IMR-90 (cell line): ENCODE results near the gene TEX14. TPM values are rescaled to one million over a fixed set of nuclear protein-coding genes. Genes with fewer than 3 reads are reported as not detected.

Experiments
- ATAC-seq: fragments of 200-7000 bp; cut with Tn5 transposase; 2 replicates; pipeline ENCODE4 v1.9.1; 2020; ENCODE audit warnings: low read depth, mild to moderate bottlenecking, moderate library complexity
- BruUV-seq: library from RNA; stranded (reverse); fragments of 400-500 nt; replicated peaks from 2 replicates; lab custom pipeline; 2021; lab: Mats Ljungman, UMichigan
- CTCF ChIA-PET: fragments of 300-600 bp; formaldehyde crosslinking; extraction: SDS; loops from one replicate; lab custom pipeline; 2021; ENCODE audit warnings: antibody characterized with exemption; lab: Yijun Ruan, JAX
- POLR2A ChIA-PET: fragments of 300-600 bp; sonication (Branson Sonifier 250); formaldehyde crosslinking; loops from one replicate; lab custom pipeline; 2022; ENCODE audit warnings: antibody characterized with exemption; ENCODE audit not compliant: unreplicated experiment; lab: Charles Lee
- DNase-seq: peaks from one replicate; pipeline ENCODE4 v3.0.0; 2013
- H2AFZ ChIP-seq: replicated peaks from 2 replicates; pipeline ENCODE3; 2013; ENCODE audit warnings: low read length, mild to moderate bottlenecking; ENCODE audit not compliant: poor library complexity
- H2AK5ac ChIP-seq: 2 replicates; pipeline ENCODE4 v1.6.1; 2013; ENCODE audit warnings: low read depth, low read length, inconsistent platforms
- H2AK9ac ChIP-seq: replicated peaks from 2 replicates; pipeline ENCODE3; 2013; ENCODE audit warnings: mild to moderate bottlenecking, low read depth, low read length, moderate library complexity; ENCODE audit not compliant: poor library complexity
- H2BK120ac ChIP-seq: 2 replicates; pipeline ENCODE4 v1.6.1; 2013; ENCODE audit warnings: low read depth, low read length, inconsistent platforms
- H2BK15ac ChIP-seq: 3 replicates; pipeline ENCODE4 v1.6.1; 2013; ENCODE audit warnings: low read depth, low read length, inconsistent platforms
- H2BK20ac ChIP-seq: 2 replicates; pipeline ENCODE4 v1.6.1; 2013; ENCODE audit warnings: low read depth, mild to moderate bottlenecking, inconsistent platforms, low read length, moderate library complexity
- H2BK5ac ChIP-seq: 2 replicates; pipeline ENCODE4 v1.6.1; 2013; ENCODE audit warnings: mild to moderate bottlenecking, low read depth, low read length, inconsistent platforms; ENCODE audit not compliant: poor library complexity, severe bottlenecking
- H3K14ac ChIP-seq: replicated peaks from 2 replicates; pipeline ENCODE4 v1.6.1; 2013; ENCODE audit warnings: low read depth, low read length, inconsistent platforms
- H3K18ac ChIP-seq: 2 replicates; pipeline ENCODE4 v1.6.1; 2013; ENCODE audit warnings: low read depth, low read length, control low read depth
- H3K23ac ChIP-seq: 2 replicates; pipeline ENCODE4 v1.6.1; 2013; ENCODE audit warnings: low read depth, low read length, inconsistent platforms
- H3K27ac ChIP-seq: 2 replicates; pipeline ENCODE4 v1.5.1; 2013; ENCODE audit warnings: mild to moderate bottlenecking, control low read depth, low read length; ENCODE audit not compliant: insufficient read depth
- H3K27me3 ChIP-seq: 2 replicates; pipeline ENCODE4 v1.6.1; 2013; ENCODE audit warnings: low read length; ENCODE audit not compliant: control insufficient read depth, insufficient read depth
- H3K36me3 ChIP-seq: 2 replicates; pipeline ENCODE4 v1.6.1; 2013; ENCODE audit warnings: low read length, mixed read lengths; ENCODE audit not compliant: control insufficient read depth, insufficient read depth
- H3K4ac ChIP-seq: 2 replicates; pipeline ENCODE4 v1.6.1; 2013; ENCODE audit warnings: low read depth, low read length, inconsistent platforms
- H3K4me1 ChIP-seq: 2 replicates; pipeline ENCODE4 v1.6.1; 2013; ENCODE audit warnings: low read length, mixed read lengths; ENCODE audit not compliant: control insufficient read depth, insufficient read depth
- H3K4me2 ChIP-seq: 2 replicates; pipeline ENCODE4 v1.6.1; 2013; ENCODE audit warnings: low read depth, mild to moderate bottlenecking, control low read depth, low read length, moderate library complexity
- H3K4me3 ChIP-seq: 2 replicates; pipeline ENCODE4 v1.5.1; 2013; ENCODE audit warnings: low read depth, mild to moderate bottlenecking, control low read depth, low read length, moderate library complexity; ENCODE audit not compliant: insufficient read depth
- H3K56ac ChIP-seq: 2 replicates; pipeline ENCODE4 v1.6.1; 2013; ENCODE audit warnings: low read length, inconsistent platforms; ENCODE audit not compliant: insufficient read depth; ENCODE audit errors: extremely low read depth
- H3K79me1 ChIP-seq, 2 experiments: 2 replicates each; pipeline ENCODE4 v1.6.1; 2013; ENCODE audit warnings: low read length in 2 of 2, inconsistent platforms in 1 of 2, low read depth in 1 of 2
- H3K9ac ChIP-seq: 2 replicates; pipeline ENCODE4 v1.6.1; 2013; ENCODE audit warnings: low read depth, low read length, control low read depth
- H3K9me1 ChIP-seq: 2 replicates; pipeline ENCODE4 v1.6.1; 2013; ENCODE audit warnings: low read length, inconsistent platforms; ENCODE audit not compliant: insufficient read depth
- H3K9me3 ChIP-seq: 2 replicates; pipeline ENCODE4 v1.6.1; 2013; ENCODE audit warnings: low read length; ENCODE audit not compliant: control insufficient read depth, insufficient read depth
- H4K20me1 ChIP-seq: 2 replicates; pipeline ENCODE4 v1.6.1; 2013; ENCODE audit warnings: low read length, inconsistent platforms; ENCODE audit not compliant: insufficient read depth
- H4K5ac ChIP-seq: 2 replicates; pipeline ENCODE4 v1.6.1; 2013; ENCODE audit warnings: mild to moderate bottlenecking, low read depth, low read length, control low read depth
- H4K8ac ChIP-seq, 2 experiments: 2 replicates each; pipeline ENCODE4 v1.6.1; 2013; ENCODE audit warnings: low read depth in 2 of 2, low read length in 2 of 2, control low read depth in 1 of 2, inconsistent platforms in 1 of 2
- H4K91ac ChIP-seq: 2 replicates; pipeline ENCODE4 v1.6.1; 2013; ENCODE audit warnings: low read depth, low read length, inconsistent platforms; ENCODE audit not compliant: insufficient read depth
- BHLHE40 ChIP-seq: fragments of 150-350 bp; IDR thresholded peaks from 2 replicates; pipeline ENCODE4 v1.6.1; 2016; ENCODE audit warnings: mild to moderate bottlenecking, low read depth, low read length
- MAZ ChIP-seq: IDR thresholded peaks from 2 replicates; pipeline ENCODE4 v1.6.1; 2012; ENCODE audit warnings: low read depth, mild to moderate bottlenecking, low read length, improper control_type of control experiment, moderate library complexity, borderline replicate concordance
- MXI1 ChIP-seq: IDR thresholded peaks from 2 replicates; pipeline ENCODE4 v1.6.1; 2012; ENCODE audit warnings: low read depth, mild to moderate bottlenecking, low read length, moderate library complexity, borderline replicate concordance
- NFE2L2 ChIP-seq: fragments of 150-350 bp; IDR thresholded peaks from 2 replicates; pipeline ENCODE4 v1.6.1; 2016; ENCODE audit warnings: low read depth, mild to moderate bottlenecking, low read length
- RCOR1 ChIP-seq: IDR thresholded peaks from 2 replicates; pipeline ENCODE4 v1.6.1; 2012; ENCODE audit warnings: mild to moderate bottlenecking, low read length, improper control_type of control experiment; ENCODE audit not compliant: insufficient replicate concordance
- SMC3 ChIP-seq: fragments of 150-350 bp; IDR thresholded peaks from 2 replicates; pipeline ENCODE4 v1.6.1; 2016; ENCODE audit warnings: low read depth, mild to moderate bottlenecking, antibody characterized with exemption, low read length, moderate library complexity
- WGBS, 2 experiments: methylation state at CpG; one replicate each; pipeline versions ENCODE4 v1.1.5 to v1.1.7; 2013; ENCODE audit warnings: missing lambda C conversion rate in 2 of 2; ENCODE audit not compliant: insufficient read length in 1 of 2; ENCODE audit errors: extremely low coverage in 2 of 2; 5-methylcytosine and 5-hydroxymethylcytosine counted together
- dilution Hi-C: fragments of 300-500 bp; cut with HindIII; formaldehyde crosslinking; loops from one replicate; pipeline ENCODE4 v1.14.3; 2018; ENCODE audit warnings: low sequenced_read_pairs; ENCODE audit not compliant: unreplicated experiment
- in situ Hi-C: fragments of 300-500 bp; cut with MboI; formaldehyde crosslinking; loops from 3 replicates; pipeline ENCODE4 v1.14.3; 2019; ENCODE audit warnings: low sequenced_read_pairs, inconsistent platforms, mixed read lengths
- intact Hi-C: fragments of 100-400 bp; cut with micrococcal nuclease; formaldehyde crosslinking; loops from 2 replicates; pipeline ENCODE4 v1.10.0; 2022
- polyA plus RNA-seq, 3 experiments: library from polyadenylated mRNA; depleted of rRNA; stranded (reverse); fragments of >200 nt; gene quantifications; 2 replicates each; pipeline ENCODE4 v1.2.3, GENCODE V29; 2012; ENCODE audit warnings: low replicate concordance in 1 of 3
- total RNA-seq: library from RNA; depleted of rRNA; stranded (reverse); fragments of >200 nt; gene quantifications from 2 replicates; pipeline ENCODE4 v1.2.3, GENCODE V29; 2012
- TF ChIP-seq, protein P1 (sequence below): fragments of 150-350 bp; IDR thresholded peaks from 2 replicates; pipeline ENCODE4 v1.6.1; 2016; ENCODE audit warnings: low read depth, mild to moderate bottlenecking, low read length, moderate library complexity, borderline replicate concordance

TEX14 gene
- total and polyA plus RNA-seq, 2 of the 4 experiments (the other 2 are of a cell fraction), result not detected

DNA sequence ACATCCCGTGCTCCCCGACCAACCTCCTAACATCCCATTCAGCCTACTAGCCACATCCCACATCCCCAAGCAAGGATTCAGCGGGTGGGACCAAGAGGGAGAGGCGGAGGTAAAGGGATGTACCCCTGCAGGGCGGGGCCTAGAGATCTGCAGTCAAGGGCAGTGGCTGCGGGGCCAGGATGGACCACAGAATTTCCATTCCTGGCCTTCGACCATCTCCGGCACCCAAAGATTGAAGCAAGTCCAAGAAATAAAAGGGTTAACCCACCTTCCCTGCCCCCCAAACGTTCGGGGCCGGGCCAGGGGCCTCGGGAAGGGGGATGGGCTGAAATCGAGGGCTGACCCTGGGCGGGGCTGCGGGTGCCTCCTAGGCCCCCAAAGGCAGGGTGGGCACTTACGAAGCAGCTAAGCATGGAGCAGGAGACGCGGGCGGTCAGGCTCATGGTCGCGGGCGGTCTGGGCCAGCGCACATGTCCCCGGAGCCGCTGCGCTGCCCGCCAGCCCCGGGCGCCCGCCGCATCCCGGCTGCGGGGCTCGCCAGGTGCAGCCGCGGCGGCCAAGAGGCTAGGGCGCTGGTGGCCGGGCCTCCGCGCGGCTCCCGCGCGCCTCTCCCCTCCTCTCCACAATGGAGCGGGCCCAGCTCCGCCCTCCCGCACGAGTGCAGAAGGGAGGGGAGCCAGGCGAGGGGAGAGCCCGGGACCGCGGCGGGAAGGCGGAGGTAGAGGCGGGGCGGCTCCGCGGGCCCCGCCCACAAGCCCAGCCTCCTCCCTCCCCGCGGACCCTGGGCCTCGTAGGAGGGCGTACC is 177.7 kb downstream of the TEX14 start, which contains the start of gene MTMR4:
MTMR4 (minus strand) TSS at position 674 of the 805 bp plus-strand sequence; CDS start at position 443, 231 bp downstream.
- Histone ChIP-seq H3K9me3 (no peaks in the 10 kb centered on the region), H3K14ac (peak within 1 kb of the TSS; percentile 52; the same call in 1 of the 2 replicates), H2AK9ac (peak within 1 kb of the TSS; percentile 98), H2BK5ac (no peak within 1 kb of the TSS), H4K20me1 (peaks cover 4% of the 10 kb centered on the region; the same call in 1 of the 2 replicates), H2BK15ac (no peak within 1 kb of the TSS), H3K56ac (peak within 1 kb of the TSS; percentile 44; the same call in 1 of the 2 replicates), H3K4me2 (peak within 1 kb of the TSS; percentile 80), H4K8ac (peak within 1 kb of the TSS; percentile 50 to 67; a peak in 3 of 4 replicates), H2BK20ac (no peak within 1 kb of the TSS), H3K4me3 (peak within 1 kb of the TSS; percentile 64), H3K18ac (no peak within 1 kb of the TSS; the same call in 1 of the 2 replicates), H3K23ac (peak within 1 kb of the TSS; percentile 36; the same call in 1 of the 2 replicates), H4K5ac (peak within 1 kb of the TSS; percentile 25), H2AK5ac (peak within 1 kb of the TSS; percentile 42; the same call in 1 of the 2 replicates), H3K36me3 (peaks cover 21% of the 10 kb centered on the region), H2BK120ac (no peak within 1 kb of the TSS), H3K9ac (peak within 1 kb of the TSS; percentile 63), H3K4me1 (peaks cover 12% of the 10 kb centered on the region; the same call in 1 of the 2 replicates), H4K91ac (peak within 1 kb of the TSS; percentile 55), H2AFZ (peak within 1 kb of the TSS; percentile 89), H3K9me1 (peaks cover 18% of the 10 kb centered on the region; the same call in 1 of the 2 replicates), H3K4ac (peak within 1 kb of the TSS; percentile 68), H3K27ac (peak within 1 kb of the TSS; percentile 33; the same call in 1 of the 2 replicates), H3K27me3 (no peaks in the 10 kb centered on the region), H3K79me1 (peaks cover 5 to 51% of the 10 kb centered on the region in 2 experiments; a peak in 3 of 4 replicates)
- no TSS peak for BruUV-seq
- dilution Hi-C loops, result no loop called here
- ChIA-PET POLR2A (no interaction called here), CTCF (no interaction called here)
- WGBS, 2 experiments, result 2% methylated on average over 7 of the region's 64 CpGs; no CpG with 5 or more reads in 1 of the 2 experiments
- peak; percentile 57 for ATAC-seq
- in situ Hi-C loops, result loop anchor here (10.0 kb wide), 1 partner anchor 121 kb away; no protein-coding TSS in a partner anchor
- intact Hi-C loops, result loop anchor here (10.0 kb wide), 1 partner anchor 271 kb away; no protein-coding TSS in a partner anchor
- TF ChIP-seq MXI1, result peak; percentile 66; the same call in 1 of the 2 replicates
- TF ChIP-seq NFE2L2, result no peak
- TF ChIP-seq SMC3, result no peak
- TF ChIP-seq MAZ, result peak; percentile 82; the same call in 1 of the 2 replicates
- TF ChIP-seq RCOR1, result no peak
- TF ChIP-seq BHLHE40, result peak; percentile 74
- TF ChIP-seq, protein P1, sequence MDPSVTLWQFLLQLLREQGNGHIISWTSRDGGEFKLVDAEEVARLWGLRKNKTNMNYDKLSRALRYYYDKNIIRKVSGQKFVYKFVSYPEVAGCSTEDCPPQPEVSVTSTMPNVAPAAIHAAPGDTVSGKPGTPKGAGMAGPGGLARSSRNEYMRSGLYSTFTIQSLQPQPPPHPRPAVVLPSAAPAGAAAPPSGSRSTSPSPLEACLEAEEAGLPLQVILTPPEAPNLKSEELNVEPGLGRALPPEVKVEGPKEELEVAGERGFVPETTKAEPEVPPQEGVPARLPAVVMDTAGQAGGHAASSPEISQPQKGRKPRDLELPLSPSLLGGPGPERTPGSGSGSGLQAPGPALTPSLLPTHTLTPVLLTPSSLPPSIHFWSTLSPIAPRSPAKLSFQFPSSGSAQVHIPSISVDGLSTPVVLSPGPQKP, result no peak
- DNase-seq, result peak; percentile 58
